Tibial artery (tissue), 4 donors: ENCODE results near the gene GPRIN1.

Experiments used
- DNase-seq, 2 donors: peaks; one replicate each; pipeline ENCODE4 v3.0.0-alpha.2; 2019
- H3K27ac ChIP-seq, 2 donors: fragments of 200-600 bp; sonication (generic) in 1 of 2; 1 replicate in 1 of 2; 2 replicates in 1 of 2; pipeline ENCODE4 v1.5.1; 2018 to 2019; ENCODE audit warnings: mild to moderate bottlenecking in 1 of 2
- H3K27me3 ChIP-seq, 2 donors: fragments of 200-600 bp; sonication (generic) in 1 of 2; one replicate each; pipeline versions ENCODE4 v1.5.1 to v1.6.0; 2016 to 2019
- H3K36me3 ChIP-seq, 3 donors: fragments of 200-600 bp; sonication (generic) in 2 of 3; one replicate each; pipeline ENCODE4 v1.5.1; 2016 to 2019; ENCODE audit warnings: mild to moderate bottlenecking in 2 of 3
- H3K4me1 ChIP-seq, 4 donors: fragments of 200-600 bp; sonication (generic) in 2 of 4; 1 replicate in 3 of 4; 2 replicates in 1 of 4; pipeline ENCODE4 v1.5.1; 2016 to 2019
- H3K4me3 ChIP-seq, 2 donors: fragments of 200-600 bp; sonication (generic) in 1 of 2; 1 replicate in 1 of 2; 2 replicates in 1 of 2; pipeline ENCODE4 v1.5.1; 2018 to 2019; ENCODE audit warnings: mild to moderate bottlenecking in 2 of 2
- H3K9me3 ChIP-seq, 3 donors: fragments of 200-600 bp; sonication (generic) in 1 of 3; one replicate each; pipeline ENCODE4 v1.5.1; 2016 to 2019
- CTCF ChIP-seq, 2 experiments: fragments of 200-600 bp in 1 of 2; fragments of 450-650 bp in 1 of 2; IDR thresholded peaks; one replicate each; pipeline ENCODE4 v1.5.1; 2017 to 2019; ENCODE audit warnings: antibody characterized with exemption in 2 of 2, mild to moderate bottlenecking in 1 of 2, moderate library complexity in 1 of 2
- intact Hi-C: fragments of 100-400 bp; cut with DNase I; formaldehyde crosslinking; loops from one replicate; pipeline ENCODE4 v1.15.0; 2023; ENCODE audit warnings: low total_unique reads

The GPRIN1 gene

GRCh38 chr5:176630681-176631222 is 20.8 kb upstream of the GPRIN1 start:
- intact Hi-C loops, result no loop called here
- Histone ChIP-seq H3K9me3 (no peaks in the 10 kb centered on the region), H3K4me3 (peak overlapping the region; percentile 15 to 48), H3K36me3 (no peaks in the 10 kb centered on the region), H3K27me3 (peaks cover 0 to 79% of the 10 kb centered on the region in 2 donors), H3K4me1 (peaks cover 0 to 18% (median 16%) of the 10 kb centered on the region in 4 donors), H3K27ac (no peak overlapping the region)
- no peak for DNase-seq
- TF ChIP-seq CTCF (IDR thresholded peaks at IDR 0.05), result no peak

GRCh38 chr5:176629853-176630680 is 20.1 kb upstream of the GPRIN1 start, which contains the start of the genes EIF4E1B and SNCB:
EIF4E1B (plus strand) TSS chr5:176630675; CDS start chr5:176642788, 12,113 bp downstream.
SNCB (minus strand) TSS chr5:176630534; CDS start chr5:176629654, 880 bp downstream.
- no peak within 1 kb of the TSS for H3K27ac ChIP-seq
- DNase-seq, result no peak
- H3K4me1 ChIP-seq, result peaks cover 0 to 18% (median 16%) of the 10 kb centered on the region in 4 donors
- no peak for TF ChIP-seq CTCF (IDR thresholded peaks at IDR 0.05)
- H3K9me3 ChIP-seq, result no peaks in the 10 kb centered on the region
- intact Hi-C loops, result no loop called here
- H3K4me3 ChIP-seq, result peak within 1 kb of the TSS; percentile 15 to 48
- no peaks in the 10 kb centered on the region for H3K36me3 ChIP-seq
- H3K27me3 ChIP-seq, result peaks cover 0 to 86% of the 10 kb centered on the region in 2 donors

- Histone ChIP-seq H3K9me3 (no peaks in the 10 kb centered on the region), H3K27ac (no peak overlapping the region), H3K36me3 (no peaks in the 10 kb centered on the region), H3K27me3 (peaks cover 0 to 91% of the 10 kb centered on the region in 2 donors), H3K4me1 (peaks cover 0 to 18% (median 16%) of the 10 kb centered on the region in 4 donors), H3K4me3 (peak overlapping the region in 1 of 2 donors; percentile 48)
- no peak for DNase-seq
- no peak for TF ChIP-seq CTCF (IDR thresholded peaks at IDR 0.05)
- intact Hi-C loops, result no loop called here
Observed at GRCh38 chr5:176629317-176629852, 19.4 kb upstream of the GPRIN1 start.

- H3K4me1 ChIP-seq, result peaks cover 0 to 18% (median 16%) of the 10 kb centered on the region in 4 donors
- peaks cover 0 to 94% of the 10 kb centered on the region in 2 donors for H3K27me3 ChIP-seq
- no peak for DNase-seq
- no peaks in the 10 kb centered on the region for H3K36me3 ChIP-seq
- no peaks in the 10 kb centered on the region for H3K9me3 ChIP-seq
- intact Hi-C loops, result no loop called here
- no peak for TF ChIP-seq CTCF (IDR thresholded peaks at IDR 0.05)
- H3K27ac ChIP-seq, result no peak overlapping the region
- H3K4me3 ChIP-seq, result no peak overlapping the region
Observed at GRCh38 chr5:176628406-176629228, 18.7 kb upstream of the GPRIN1 start.

GRCh38 chr5:176627582-176627981 is 17.6 kb upstream of the GPRIN1 start:
- no peak for TF ChIP-seq CTCF (IDR thresholded peaks at IDR 0.05)

More at GRCh38 chr5:176627582-176627981, 17.6 kb upstream of the GPRIN1 start:
- H3K36me3 ChIP-seq, result no peaks in the 10 kb centered on the region
- intact Hi-C loops, result no loop called here
- no peak overlapping the region for H3K27ac ChIP-seq
- no peak overlapping the region for H3K4me3 ChIP-seq
- no peak for DNase-seq
- H3K9me3 ChIP-seq, result no peaks in the 10 kb centered on the region
- H3K27me3 ChIP-seq, result peaks cover 0 to 95% of the 10 kb centered on the region in 2 donors
- H3K4me1 ChIP-seq, result peaks cover 0 to 18% (median 16%) of the 10 kb centered on the region in 4 donors
